ENCODE results near the gene CYBA.

GRCh38 chr16:88658714-88659113, 7.9 kb upstream of the CYBA start:
- TF ChIP-seq CTCF (CRISPR knock-in tag; IDR thresholded peaks at IDR 0.05) (no peak), MXD1 (CRISPR knock-in tag; IDR thresholded peaks at IDR 0.05) (no peak), JUNB (CRISPR knock-in tag; IDR thresholded peaks at IDR 0.05; ENCODE audit: borderline replicate concordance) (no peak), EEA1 (CRISPR knock-in tag; IDR thresholded peaks at IDR 0.05; ENCODE audit: borderline replicate concordance) (no peak), ZNF20 (CRISPR knock-in tag; IDR thresholded peaks at IDR 0.05) (no peak), ZNF589 (CRISPR knock-in tag; conservative IDR thresholded peaks at IDR 0.05) (no peak), TEAD2 (CRISPR knock-in tag; IDR thresholded peaks at IDR 0.05) (no peak), ZNF274 (CRISPR knock-in tag; IDR thresholded peaks at IDR 0.05) (no peak), HDAC6 (IDR thresholded peaks at IDR 0.05; ENCODE audit: low read depth, low read length) (no peak), TAF1 (CRISPR knock-in tag; IDR thresholded peaks at IDR 0.05) (no peak), ZBTB3 (CRISPR knock-in tag; IDR thresholded peaks at IDR 0.05; ENCODE audit: borderline replicate concordance, low read depth) (no peak), HIVEP1 (CRISPR knock-in tag; IDR thresholded peaks at IDR 0.05) (no peak), JUN (CRISPR knock-in tag; IDR thresholded peaks at IDR 0.05) (no peak), ZNF318 (CRISPR knock-in tag; IDR thresholded peaks at IDR 0.05) (no peak)
